GM12801 (cell line): ENCODE results near the gene NBL1.

ENCODE experiments used
- CTCF ChIP-seq: IDR thresholded peaks from one replicate; pipeline ENCODE4 v1.5.1; 2011; ENCODE audit warnings: control low read depth; ENCODE audit not compliant: insufficient read length; ENCODE audit errors: extremely low read depth

The NBL1 gene

GRCh38 chr1:19625291-19625937, 18.7 kb upstream of the NBL1 start:
- no peak for TF ChIP-seq CTCF

- TF ChIP-seq CTCF: no peak
Observed at GRCh38 chr1:19628879-19629278, 15.2 kb upstream of the NBL1 start.

- no peak for TF ChIP-seq CTCF
Observed at GRCh38 chr1:19629357-19629756, 14.8 kb upstream of the NBL1 start.

- no peak for TF ChIP-seq CTCF
Observed at GRCh38 chr1:19630720-19631395, 13.3 kb upstream of the NBL1 start.

- TF ChIP-seq CTCF: no peak
Observed at GRCh38 chr1:19632211-19632610, 11.9 kb upstream of the NBL1 start.

GRCh38 chr1:19633106-19633505, 11.0 kb upstream of the NBL1 start:
- TF ChIP-seq CTCF: no peak

- TF ChIP-seq CTCF: no peak
Observed at GRCh38 chr1:19635646-19636045, 8.5 kb upstream of the NBL1 start.

- no peak for TF ChIP-seq CTCF
Observed at GRCh38 chr1:19636065-19636464, 8.0 kb upstream of the NBL1 start.
